ENCODE data around the gene FSTL5.

GRCh38 chr4:161444626-161445025 is 719.2 kb downstream of the FSTL5 start:
- no peak for TF ChIP-seq CREB5 (CRISPR knock-in tag; IDR thresholded peaks at IDR 0.05; ENCODE audit: low read depth)
- no peak for TF ChIP-seq ARNTL (CRISPR knock-in tag; IDR thresholded peaks at IDR 0.05; ENCODE audit: borderline replicate concordance, low read depth)
- TF ChIP-seq POU6F1 (CRISPR knock-in tag; IDR thresholded peaks at IDR 0.05; ENCODE audit: borderline replicate concordance, low read depth): no peak
- TF ChIP-seq PATZ1 (CRISPR knock-in tag; IDR thresholded peaks at IDR 0.05; ENCODE audit: borderline replicate concordance): no peak

All from SK-N-SH treated with all-trans-retinoic acid at 6 μM for 48 hours (cell line).